IMR-90 (cell line): ENCODE measurements around the gene PFKFB2. TPM values are rescaled to one million over a fixed set of nuclear protein-coding genes. Genes with fewer than 3 reads are reported as not detected.
A peak's percentile ranks its signal among the peaks of the same experiment; 100 is the strongest.

Experiments used
- ATAC-seq: fragments of 200-7000 bp; cut with Tn5 transposase; 2 replicates; pipeline ENCODE4 v1.9.1; 2020; ENCODE audit warnings: low read depth, mild to moderate bottlenecking, moderate library complexity
- BruUV-seq: library from RNA; stranded (reverse); fragments of 400-500 nt; replicated peaks from 2 replicates; lab custom pipeline; 2021; lab: Mats Ljungman, UMichigan
- CTCF ChIA-PET: fragments of 300-600 bp; formaldehyde crosslinking; extraction: SDS; loops from one replicate; lab custom pipeline; 2021; ENCODE audit warnings: antibody characterized with exemption; lab: Yijun Ruan, JAX
- POLR2A ChIA-PET: fragments of 300-600 bp; sonication (Branson Sonifier 250); formaldehyde crosslinking; loops from one replicate; lab custom pipeline; 2022; ENCODE audit warnings: antibody characterized with exemption; ENCODE audit not compliant: unreplicated experiment; lab: Charles Lee
- DNase-seq: peaks from one replicate; pipeline ENCODE4 v3.0.0; 2013
- H2AFZ ChIP-seq: replicated peaks from 2 replicates; pipeline ENCODE3; 2013; ENCODE audit warnings: low read length, mild to moderate bottlenecking; ENCODE audit not compliant: poor library complexity
- H2AK5ac ChIP-seq: 2 replicates; pipeline ENCODE4 v1.6.1; 2013; ENCODE audit warnings: low read depth, low read length, inconsistent platforms
- H2AK9ac ChIP-seq: replicated peaks from 2 replicates; pipeline ENCODE3; 2013; ENCODE audit warnings: mild to moderate bottlenecking, low read depth, low read length, moderate library complexity; ENCODE audit not compliant: poor library complexity
- H2BK120ac ChIP-seq: 2 replicates; pipeline ENCODE4 v1.6.1; 2013; ENCODE audit warnings: low read depth, low read length, inconsistent platforms
- H2BK15ac ChIP-seq: 3 replicates; pipeline ENCODE4 v1.6.1; 2013; ENCODE audit warnings: low read depth, low read length, inconsistent platforms
- H2BK20ac ChIP-seq: 2 replicates; pipeline ENCODE4 v1.6.1; 2013; ENCODE audit warnings: low read depth, mild to moderate bottlenecking, inconsistent platforms, low read length, moderate library complexity
- H2BK5ac ChIP-seq: 2 replicates; pipeline ENCODE4 v1.6.1; 2013; ENCODE audit warnings: mild to moderate bottlenecking, low read depth, low read length, inconsistent platforms; ENCODE audit not compliant: poor library complexity, severe bottlenecking
- H3K14ac ChIP-seq: replicated peaks from 2 replicates; pipeline ENCODE4 v1.6.1; 2013; ENCODE audit warnings: low read depth, low read length, inconsistent platforms
- H3K18ac ChIP-seq: 2 replicates; pipeline ENCODE4 v1.6.1; 2013; ENCODE audit warnings: low read depth, low read length, control low read depth
- H3K23ac ChIP-seq: 2 replicates; pipeline ENCODE4 v1.6.1; 2013; ENCODE audit warnings: low read depth, low read length, inconsistent platforms
- H3K27ac ChIP-seq: 2 replicates; pipeline ENCODE4 v1.5.1; 2013; ENCODE audit warnings: mild to moderate bottlenecking, control low read depth, low read length; ENCODE audit not compliant: insufficient read depth
- H3K27me3 ChIP-seq: 2 replicates; pipeline ENCODE4 v1.6.1; 2013; ENCODE audit warnings: low read length; ENCODE audit not compliant: control insufficient read depth, insufficient read depth
- H3K36me3 ChIP-seq: 2 replicates; pipeline ENCODE4 v1.6.1; 2013; ENCODE audit warnings: low read length, mixed read lengths; ENCODE audit not compliant: control insufficient read depth, insufficient read depth
- H3K4ac ChIP-seq: 2 replicates; pipeline ENCODE4 v1.6.1; 2013; ENCODE audit warnings: low read depth, low read length, inconsistent platforms
- H3K4me1 ChIP-seq: 2 replicates; pipeline ENCODE4 v1.6.1; 2013; ENCODE audit warnings: low read length, mixed read lengths; ENCODE audit not compliant: control insufficient read depth, insufficient read depth
- H3K4me2 ChIP-seq: 2 replicates; pipeline ENCODE4 v1.6.1; 2013; ENCODE audit warnings: low read depth, mild to moderate bottlenecking, control low read depth, low read length, moderate library complexity
- H3K4me3 ChIP-seq: 2 replicates; pipeline ENCODE4 v1.5.1; 2013; ENCODE audit warnings: low read depth, mild to moderate bottlenecking, control low read depth, low read length, moderate library complexity; ENCODE audit not compliant: insufficient read depth
- H3K56ac ChIP-seq: 2 replicates; pipeline ENCODE4 v1.6.1; 2013; ENCODE audit warnings: low read length, inconsistent platforms; ENCODE audit not compliant: insufficient read depth; ENCODE audit errors: extremely low read depth
- H3K79me1 ChIP-seq, 2 experiments: 2 replicates each; pipeline ENCODE4 v1.6.1; 2013; ENCODE audit warnings: low read length in 2 of 2, inconsistent platforms in 1 of 2, low read depth in 1 of 2
- H3K9ac ChIP-seq: 2 replicates; pipeline ENCODE4 v1.6.1; 2013; ENCODE audit warnings: low read depth, low read length, control low read depth
- H3K9me1 ChIP-seq: 2 replicates; pipeline ENCODE4 v1.6.1; 2013; ENCODE audit warnings: low read length, inconsistent platforms; ENCODE audit not compliant: insufficient read depth
- H3K9me3 ChIP-seq: 2 replicates; pipeline ENCODE4 v1.6.1; 2013; ENCODE audit warnings: low read length; ENCODE audit not compliant: control insufficient read depth, insufficient read depth
- H4K20me1 ChIP-seq: 2 replicates; pipeline ENCODE4 v1.6.1; 2013; ENCODE audit warnings: low read length, inconsistent platforms; ENCODE audit not compliant: insufficient read depth
- H4K5ac ChIP-seq: 2 replicates; pipeline ENCODE4 v1.6.1; 2013; ENCODE audit warnings: mild to moderate bottlenecking, low read depth, low read length, control low read depth
- H4K8ac ChIP-seq, 2 experiments: 2 replicates each; pipeline ENCODE4 v1.6.1; 2013; ENCODE audit warnings: low read depth in 2 of 2, low read length in 2 of 2, control low read depth in 1 of 2, inconsistent platforms in 1 of 2
- H4K91ac ChIP-seq: 2 replicates; pipeline ENCODE4 v1.6.1; 2013; ENCODE audit warnings: low read depth, low read length, inconsistent platforms; ENCODE audit not compliant: insufficient read depth
- BHLHE40 ChIP-seq: fragments of 150-350 bp; IDR thresholded peaks from 2 replicates; pipeline ENCODE4 v1.6.1; 2016; ENCODE audit warnings: mild to moderate bottlenecking, low read depth, low read length
- CEBPB ChIP-seq: IDR thresholded peaks from 2 replicates; pipeline ENCODE4 v1.6.1; 2012; ENCODE audit warnings: low read depth, low read length, improper control_type of control experiment
- CHD1 ChIP-seq: IDR thresholded peaks from 2 replicates; pipeline ENCODE4 v1.6.1; 2012; ENCODE audit warnings: low read depth, low read length, improper control_type of control experiment
- FOS ChIP-seq: fragments of 150-350 bp; IDR thresholded peaks from 2 replicates; pipeline ENCODE4 v1.6.1; 2016; ENCODE audit warnings: low read depth, low read length
- MAFK ChIP-seq: IDR thresholded peaks from 2 replicates; pipeline ENCODE4 v1.6.1; 2012; ENCODE audit warnings: low read depth, low read length, improper control_type of control experiment
- MAZ ChIP-seq: IDR thresholded peaks from 2 replicates; pipeline ENCODE4 v1.6.1; 2012; ENCODE audit warnings: low read depth, mild to moderate bottlenecking, low read length, improper control_type of control experiment, moderate library complexity, borderline replicate concordance
- MXI1 ChIP-seq: IDR thresholded peaks from 2 replicates; pipeline ENCODE4 v1.6.1; 2012; ENCODE audit warnings: low read depth, mild to moderate bottlenecking, low read length, moderate library complexity, borderline replicate concordance
- NFE2L2 ChIP-seq: fragments of 150-350 bp; IDR thresholded peaks from 2 replicates; pipeline ENCODE4 v1.6.1; 2016; ENCODE audit warnings: low read depth, mild to moderate bottlenecking, low read length
- POLR2A ChIP-seq: IDR thresholded peaks from 2 replicates; pipeline ENCODE4 v1.6.1; 2012; ENCODE audit warnings: mild to moderate bottlenecking, low read depth, low read length
- RAD21 ChIP-seq: IDR thresholded peaks from 2 replicates; pipeline ENCODE4 v1.6.1; 2012; ENCODE audit warnings: low read length, improper control_type of control experiment
- RCOR1 ChIP-seq: IDR thresholded peaks from 2 replicates; pipeline ENCODE4 v1.6.1; 2012; ENCODE audit warnings: mild to moderate bottlenecking, low read length, improper control_type of control experiment; ENCODE audit not compliant: insufficient replicate concordance
- RFX5 ChIP-seq: IDR thresholded peaks from 2 replicates; pipeline ENCODE4 v1.8.0; 2012; ENCODE audit warnings: low read depth, mild to moderate bottlenecking, low read length, moderate library complexity
- SMC3 ChIP-seq: fragments of 150-350 bp; IDR thresholded peaks from 2 replicates; pipeline ENCODE4 v1.6.1; 2016; ENCODE audit warnings: low read depth, mild to moderate bottlenecking, antibody characterized with exemption, low read length, moderate library complexity
- WGBS, 2 experiments: methylation state at CpG; one replicate each; pipeline versions ENCODE4 v1.1.5 to v1.1.7; 2013; ENCODE audit warnings: missing lambda C conversion rate in 2 of 2; ENCODE audit not compliant: insufficient read length in 1 of 2; ENCODE audit errors: extremely low coverage in 2 of 2; 5-methylcytosine and 5-hydroxymethylcytosine counted together
- dilution Hi-C: fragments of 300-500 bp; cut with HindIII; formaldehyde crosslinking; loops from one replicate; pipeline ENCODE4 v1.14.3; 2018; ENCODE audit warnings: low sequenced_read_pairs; ENCODE audit not compliant: unreplicated experiment
- in situ Hi-C: fragments of 300-500 bp; cut with MboI; formaldehyde crosslinking; loops from 3 replicates; pipeline ENCODE4 v1.14.3; 2019; ENCODE audit warnings: low sequenced_read_pairs, inconsistent platforms, mixed read lengths
- intact Hi-C: fragments of 100-400 bp; cut with micrococcal nuclease; formaldehyde crosslinking; loops from 2 replicates; pipeline ENCODE4 v1.10.0; 2022
- polyA plus RNA-seq, 3 experiments: library from polyadenylated mRNA; depleted of rRNA; stranded (reverse); fragments of >200 nt; gene quantifications; 2 replicates each; pipeline ENCODE4 v1.2.3, GENCODE V29; 2012; ENCODE audit warnings: low replicate concordance in 1 of 3
- total RNA-seq: library from RNA; depleted of rRNA; stranded (reverse); fragments of >200 nt; gene quantifications from 2 replicates; pipeline ENCODE4 v1.2.3, GENCODE V29; 2012
- TF ChIP-seq, protein P1 (sequence below): fragments of 150-350 bp; IDR thresholded peaks from 2 replicates; pipeline ENCODE4 v1.6.1; 2017; ENCODE audit warnings: mild to moderate bottlenecking, antibody characterized with exemption, low read length, low read depth
- TF ChIP-seq, protein P2 (sequence below): conservative IDR thresholded peaks from 2 replicates; pipeline ENCODE4 v1.5.1; 2012; ENCODE audit warnings: mild to moderate bottlenecking, low read depth, low read length, improper control_type of control experiment
- TF ChIP-seq, protein P3 (sequence below): fragments of 150-350 bp; IDR thresholded peaks from 2 replicates; pipeline ENCODE4 v1.6.1; 2016; ENCODE audit warnings: low read depth, mild to moderate bottlenecking, low read length, moderate library complexity, borderline replicate concordance

PFKFB2 gene
- total and polyA plus RNA-seq, 2 of the 4 experiments (the other 2 are of a cell fraction): 0.62 to 1.3 TPM

GRCh38 chr1:207035877-207036551 is 17.1 kb upstream of the PFKFB2 start:
- H2BK20ac ChIP-seq: no peak overlapping the region
- H4K5ac ChIP-seq: no peak overlapping the region
- 0 out of 2 replicates have a peak overlapping the region, but pooled peaks have one; percentile 41 for H3K14ac ChIP-seq
- no peak overlapping the region for H3K56ac ChIP-seq
- no peak overlapping the region for H2BK15ac ChIP-seq
- H3K9me1 ChIP-seq: peaks cover 8% of the 10 kb centered on the region; the same call in 1 of the 2 replicates
- H3K79me1 ChIP-seq: no peaks in the 10 kb centered on the region
- in situ Hi-C loops (no loop called here), dilution Hi-C loops (no loop called here), intact Hi-C loops (no loop called here)
- H3K4me3 ChIP-seq: no peak overlapping the region
- no peaks in the 10 kb centered on the region for H4K20me1 ChIP-seq
- no peak overlapping the region for H2AFZ ChIP-seq
- H3K9me3 ChIP-seq: no peaks in the 10 kb centered on the region
- no peak overlapping the region for H3K23ac ChIP-seq
- peaks cover 2% of the 10 kb centered on the region for H3K4me1 ChIP-seq
- no CpG with 5 or more reads among the region's 4 CpGs for WGBS, 2 experiments
- no peaks in the 10 kb centered on the region for H3K36me3 ChIP-seq
- H3K27ac ChIP-seq: no peak overlapping the region
- CTCF ChIA-PET: no interaction called here
- H3K4me2 ChIP-seq: no peak overlapping the region
- no peak overlapping the region for H2BK120ac ChIP-seq
- POLR2A ChIA-PET: no interaction called here
- no peak overlapping the region for H4K91ac ChIP-seq
- no peak overlapping the region for H3K18ac ChIP-seq
- no TSS peak for BruUV-seq
- H2AK5ac ChIP-seq: no peak overlapping the region; the same call in 1 of the 2 replicates
- no peak overlapping the region for H3K4ac ChIP-seq
- no peak overlapping the region for H2AK9ac ChIP-seq
- H3K27me3 ChIP-seq: peaks cover 5% of the 10 kb centered on the region
- H4K8ac ChIP-seq: no peak overlapping the region
- H2BK5ac ChIP-seq: no peak overlapping the region
- DNase-seq: no peak
- no peak overlapping the region for H3K9ac ChIP-seq
- no peak for ATAC-seq
- TF ChIP-seq CEBPB (no peak), NFE2L2 (no peak), BHLHE40 (no peak), SMC3 (no peak), RFX5 (no peak), MXI1 (no peak), POLR2A (no peak), MAZ (no peak), MAFK (no peak), FOS (no peak), RAD21 (no peak), RCOR1 (no peak), CHD1 (no peak)
- TF ChIP-seq, protein P1, sequence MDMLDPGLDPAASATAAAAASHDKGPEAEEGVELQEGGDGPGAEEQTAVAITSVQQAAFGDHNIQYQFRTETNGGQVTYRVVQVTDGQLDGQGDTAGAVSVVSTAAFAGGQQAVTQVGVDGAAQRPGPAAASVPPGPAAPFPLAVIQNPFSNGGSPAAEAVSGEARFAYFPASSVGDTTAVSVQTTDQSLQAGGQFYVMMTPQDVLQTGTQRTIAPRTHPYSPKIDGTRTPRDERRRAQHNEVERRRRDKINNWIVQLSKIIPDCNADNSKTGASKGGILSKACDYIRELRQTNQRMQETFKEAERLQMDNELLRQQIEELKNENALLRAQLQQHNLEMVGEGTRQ: no peak
- TF ChIP-seq, protein P2, sequence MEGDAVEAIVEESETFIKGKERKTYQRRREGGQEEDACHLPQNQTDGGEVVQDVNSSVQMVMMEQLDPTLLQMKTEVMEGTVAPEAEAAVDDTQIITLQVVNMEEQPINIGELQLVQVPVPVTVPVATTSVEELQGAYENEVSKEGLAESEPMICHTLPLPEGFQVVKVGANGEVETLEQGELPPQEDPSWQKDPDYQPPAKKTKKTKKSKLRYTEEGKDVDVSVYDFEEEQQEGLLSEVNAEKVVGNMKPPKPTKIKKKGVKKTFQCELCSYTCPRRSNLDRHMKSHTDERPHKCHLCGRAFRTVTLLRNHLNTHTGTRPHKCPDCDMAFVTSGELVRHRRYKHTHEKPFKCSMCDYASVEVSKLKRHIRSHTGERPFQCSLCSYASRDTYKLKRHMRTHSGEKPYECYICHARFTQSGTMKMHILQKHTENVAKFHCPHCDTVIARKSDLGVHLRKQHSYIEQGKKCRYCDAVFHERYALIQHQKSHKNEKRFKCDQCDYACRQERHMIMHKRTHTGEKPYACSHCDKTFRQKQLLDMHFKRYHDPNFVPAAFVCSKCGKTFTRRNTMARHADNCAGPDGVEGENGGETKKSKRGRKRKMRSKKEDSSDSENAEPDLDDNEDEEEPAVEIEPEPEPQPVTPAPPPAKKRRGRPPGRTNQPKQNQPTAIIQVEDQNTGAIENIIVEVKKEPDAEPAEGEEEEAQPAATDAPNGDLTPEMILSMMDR: no peak
- TF ChIP-seq, protein P3, sequence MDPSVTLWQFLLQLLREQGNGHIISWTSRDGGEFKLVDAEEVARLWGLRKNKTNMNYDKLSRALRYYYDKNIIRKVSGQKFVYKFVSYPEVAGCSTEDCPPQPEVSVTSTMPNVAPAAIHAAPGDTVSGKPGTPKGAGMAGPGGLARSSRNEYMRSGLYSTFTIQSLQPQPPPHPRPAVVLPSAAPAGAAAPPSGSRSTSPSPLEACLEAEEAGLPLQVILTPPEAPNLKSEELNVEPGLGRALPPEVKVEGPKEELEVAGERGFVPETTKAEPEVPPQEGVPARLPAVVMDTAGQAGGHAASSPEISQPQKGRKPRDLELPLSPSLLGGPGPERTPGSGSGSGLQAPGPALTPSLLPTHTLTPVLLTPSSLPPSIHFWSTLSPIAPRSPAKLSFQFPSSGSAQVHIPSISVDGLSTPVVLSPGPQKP: no peak
